A549 (cell line): ENCODE measurements around the gene PRUNE2. TPM values are rescaled to one million over a fixed set of nuclear protein-coding genes. Genes with fewer than 3 reads are reported as not detected.

ENCODE experiments used
- ATAC-seq, 2 experiments: fragments of 200-7000 bp in 1 of 2; fragments of >200 bp in 1 of 2; cut with Nextera tagmentation in 1 of 2; cut with Tn5 transposase in 1 of 2; 3 replicates each; pipeline versions ENCODE4 v1.8.0 to v1.9.1; 2018 to 2020; ENCODE audit warnings: mild to moderate bottlenecking in 1 of 2, moderate library complexity in 1 of 2
- CTCF ChIA-PET: fragments of 300-600 bp; sonication (Branson Sonifier 250); formaldehyde crosslinking; extraction: SDS; loops from one replicate; lab custom pipeline; 2021; ENCODE audit warnings: antibody characterized with exemption, inconsistent platforms; lab: Yijun Ruan, JAX
- POLR2A ChIA-PET: fragments of 350-600 bp; formaldehyde crosslinking; extraction: SDS; loops from one replicate; lab custom pipeline; 2021; ENCODE audit warnings: antibody characterized with exemption, inconsistent platforms; lab: Yijun Ruan, JAX
- DNase-seq, 2 experiments: peaks; one replicate each; pipeline versions ENCODE4 v3.0.0 to v3.0.0-alpha.2; 2011 to 2016; ENCODE audit warnings: low read depth in 1 of 2, low spot score in 1 of 2
- FAIRE-seq: peaks from 2 replicates; lab custom pipeline; 2011; peaks lifted over from hg19 to GRCh38; lab: Jason Lieb, UNC
- H3K27ac ChIP-seq, 2 experiments: fragments of >200 bp; sonication (Bioruptor Twin); formaldehyde crosslinking; 3 replicates each; pipeline ENCODE4 v1.5.1; 2016 to 2017
- H3K4me1 ChIP-seq: fragments of >200 bp; sonication (Bioruptor Twin); formaldehyde crosslinking; 3 replicates; pipeline ENCODE4 v1.6.1; 2016
- H3K4me2 ChIP-seq: fragments of >200 bp; sonication (Bioruptor Twin); formaldehyde crosslinking; 3 replicates; pipeline ENCODE4 v1.6.1; 2016
- H3K4me3 ChIP-seq: fragments of >200 bp; sonication (Bioruptor Twin); formaldehyde crosslinking; 3 replicates; pipeline ENCODE4 v1.5.1; 2016
- H3K9me3 ChIP-seq: fragments of >200 bp; sonication (Bioruptor Twin); formaldehyde crosslinking; 3 replicates; pipeline ENCODE4 v1.6.1; 2016
- CBX2 ChIP-seq: fragments of 200-600 bp; sonication (generic); IDR thresholded peaks from 2 replicates; pipeline ENCODE4 v1.6.1; 2016; ENCODE audit warnings: low read depth, mild to moderate bottlenecking, borderline replicate concordance
- CHD4 ChIP-seq: fragments of 200-600 bp; sonication (generic); IDR thresholded peaks from 2 replicates; pipeline ENCODE4 v1.6.1; 2016; ENCODE audit warnings: antibody characterized with exemption, mild to moderate bottlenecking, borderline replicate concordance
- ESRRA ChIP-seq: fragments of 150-350 bp; IDR thresholded peaks from 2 replicates; pipeline ENCODE4 v1.6.1; 2014; ENCODE audit warnings: mild to moderate bottlenecking, low read length, borderline replicate concordance
- FOSB ChIP-seq: fragments of 250-450 bp; sonication (Bioruptor Pico); IDR thresholded peaks from 2 replicates; pipeline ENCODE4 v1.5.0; 2020; ENCODE audit warnings: mild to moderate bottlenecking, moderate library complexity
- HOXA7 ChIP-seq: fragments of 250-450 bp; sonication (Bioruptor Pico); IDR thresholded peaks from 2 replicates; pipeline ENCODE4 v1.5.0; 2020; ENCODE audit warnings: mild to moderate bottlenecking, moderate library complexity
- KDM1A ChIP-seq: fragments of 200-600 bp; sonication (generic); IDR thresholded peaks from 2 replicates; pipeline ENCODE4 v1.6.1; 2016; ENCODE audit warnings: low read depth, mild to moderate bottlenecking
- MAFK ChIP-seq: fragments of 450-650 bp; IDR thresholded peaks from 2 replicates; pipeline ENCODE4 v1.6.1; 2014; ENCODE audit not compliant: partially characterized antibody
- MAZ ChIP-seq: fragments of 150-350 bp; IDR thresholded peaks from 2 replicates; pipeline ENCODE4 v1.6.1; 2014; ENCODE audit warnings: antibody characterized with exemption, low read depth, low read length, borderline replicate concordance
- MYC ChIP-seq: IDR thresholded peaks from 2 replicates; pipeline ENCODE4 v1.6.1; 2012; ENCODE audit warnings: mild to moderate bottlenecking, inconsistent platforms, low read length, improper control_type of control experiment, borderline replicate concordance
- RARB ChIP-seq: fragments of 250-450 bp; sonication (Bioruptor Pico); IDR thresholded peaks from 2 replicates; pipeline ENCODE4 v1.8.0; 2021; ENCODE audit warnings: mild to moderate bottlenecking, moderate library complexity
- RFX5 ChIP-seq: fragments of 450-650 bp; IDR thresholded peaks from 2 replicates; pipeline ENCODE4 v1.7.1; 2014; ENCODE audit warnings: antibody characterized with exemption, mild to moderate bottlenecking, moderate library complexity
- RNF2 ChIP-seq: fragments of 200-600 bp; sonication (generic); IDR thresholded peaks from 2 replicates; pipeline ENCODE4 v1.6.1; 2016; ENCODE audit warnings: low read depth, mild to moderate bottlenecking, antibody characterized with exemption, moderate library complexity, borderline replicate concordance
- ZC3H11A ChIP-seq: fragments of 450-650 bp; IDR thresholded peaks from 2 replicates; pipeline ENCODE4 v1.6.1; 2014; ENCODE audit warnings: antibody characterized with exemption, mild to moderate bottlenecking
- ZFP36 ChIP-seq: fragments of 450-650 bp; IDR thresholded peaks from 2 replicates; pipeline ENCODE4 v1.6.1; 2014; ENCODE audit warnings: borderline replicate concordance; ENCODE audit not compliant: partially characterized antibody
- ZNF302 ChIP-seq: fragments of 250-450 bp; sonication (Bioruptor Pico); IDR thresholded peaks from 2 replicates; pipeline ENCODE4 v1.9.0; 2021; ENCODE audit warnings: inconsistent platforms, mild to moderate bottlenecking, moderate library complexity
- WGBS: methylation state at CpG from one replicate; pipeline ENCODE4 v1.1.6; 2017; ENCODE audit errors: missing lambda C conversion rate; 5-methylcytosine and 5-hydroxymethylcytosine counted together
- polyA plus RNA-seq, 4 experiments: library from polyadenylated mRNA; depleted of rRNA in 3 of 4; stranded (reverse); fragments of >200 nt; fragmentation: RNase III in 1 of 4; extraction: RNeasy Plus Mini Kit Qiagen cat#74134 plus additional on column Dnase treatment in 1 of 4; gene quantifications; 2 replicates in 3 of 4; 3 replicates in 1 of 4; pipeline ENCODE4 v1.2.3, GENCODE V29; 2011 to 2017
- TF ChIP-seq, protein P1 (sequence below): fragments of 150-350 bp; IDR thresholded peaks from 2 replicates; pipeline ENCODE4 v1.6.1; 2014; ENCODE audit warnings: low read depth, mild to moderate bottlenecking, low read length
- TF ChIP-seq, protein P2 (sequence below): fragments of 250-450 bp; sonication (Bioruptor Pico); IDR thresholded peaks from 2 replicates; pipeline ENCODE4 v1.5.0; 2020; ENCODE audit warnings: low read depth, mild to moderate bottlenecking, moderate library complexity
- TF ChIP-seq, protein P3 (sequence below): fragments of >200 bp; sonication (Bioruptor Twin); formaldehyde crosslinking; IDR thresholded peaks from 3 replicates; pipeline ENCODE4 v1.5.1; 2016

The PRUNE2 gene
- polyA plus RNA-seq, 2 of the 4 experiments (the other 2 are of a cell fraction): 0.04 TPM; not detected in 1

DNA sequence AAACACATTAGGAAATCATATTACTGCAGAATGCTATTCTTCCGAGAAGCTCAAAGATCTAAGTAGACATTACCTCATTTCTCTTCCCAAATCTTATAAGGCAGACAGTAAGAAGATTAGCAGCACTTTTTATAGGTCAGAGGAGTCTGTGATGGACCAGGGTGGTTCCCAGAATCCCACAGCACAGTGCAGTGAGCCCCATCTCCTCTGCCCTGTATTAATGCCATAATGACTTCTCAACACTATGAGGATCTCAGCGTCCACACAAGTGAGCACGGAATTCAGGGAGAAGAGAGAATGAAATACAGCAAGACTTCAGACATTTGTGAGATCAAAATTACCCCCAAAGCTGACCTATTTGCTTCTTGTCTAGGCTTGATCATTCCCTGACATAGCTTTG lies 49.9 kb downstream of the PRUNE2 start:
- H3K4me2 ChIP-seq: no peak overlapping the region
- CTCF ChIA-PET: interaction anchor here (1.5 to 1.6 kb wide), 2 partner anchors 31 to 46 kb away, joined by 3 to 4 read pairs; no protein-coding TSS in a partner anchor
- ATAC-seq: no peak
- WGBS: 80% methylated on average over 3 of the region's 3 CpGs
- H3K27ac ChIP-seq: no peak overlapping the region
- POLR2A ChIA-PET: no interaction called here
- H3K9me3 ChIP-seq: no peaks in the 10 kb centered on the region
- no peak for TF ChIP-seq CHD4
- H3K4me1 ChIP-seq: no peaks in the 10 kb centered on the region
- no peak for DNase-seq
- H3K4me3 ChIP-seq: no peak overlapping the region
- no peak for FAIRE-seq

DNA sequence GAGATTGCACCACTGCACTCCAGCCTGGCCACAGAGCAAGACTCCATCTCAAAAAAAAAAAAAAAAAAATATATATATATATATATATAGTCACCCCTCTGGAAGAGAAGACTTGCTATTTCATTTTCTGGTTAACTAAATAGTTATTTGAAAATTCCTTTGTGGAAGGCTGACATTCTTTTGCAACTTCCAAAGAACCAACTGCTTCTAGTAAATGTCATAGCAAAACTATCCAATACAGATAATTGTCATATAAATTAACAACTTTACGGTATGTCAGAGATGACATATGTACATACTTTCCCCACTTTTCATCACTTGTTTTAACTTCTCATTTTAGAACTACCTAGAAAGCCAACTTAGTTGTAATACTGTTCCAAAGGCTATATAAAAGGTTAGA lies 50.9 kb downstream of the PRUNE2 start:
- H3K4me3 ChIP-seq: no peak overlapping the region
- 88% methylated on average over 1 of the region's 1 CpG for WGBS
- no peak for TF ChIP-seq ZNF302 (CRISPR knock-in tag)
- no peak for TF ChIP-seq RARB (CRISPR knock-in tag)
- TF ChIP-seq MAZ: no peak
- TF ChIP-seq MYC: no peak
- TF ChIP-seq, protein P1, sequence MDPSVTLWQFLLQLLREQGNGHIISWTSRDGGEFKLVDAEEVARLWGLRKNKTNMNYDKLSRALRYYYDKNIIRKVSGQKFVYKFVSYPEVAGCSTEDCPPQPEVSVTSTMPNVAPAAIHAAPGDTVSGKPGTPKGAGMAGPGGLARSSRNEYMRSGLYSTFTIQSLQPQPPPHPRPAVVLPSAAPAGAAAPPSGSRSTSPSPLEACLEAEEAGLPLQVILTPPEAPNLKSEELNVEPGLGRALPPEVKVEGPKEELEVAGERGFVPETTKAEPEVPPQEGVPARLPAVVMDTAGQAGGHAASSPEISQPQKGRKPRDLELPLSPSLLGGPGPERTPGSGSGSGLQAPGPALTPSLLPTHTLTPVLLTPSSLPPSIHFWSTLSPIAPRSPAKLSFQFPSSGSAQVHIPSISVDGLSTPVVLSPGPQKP: no peak
- TF ChIP-seq RNF2: no peak
- TF ChIP-seq FOSB (CRISPR knock-in tag): no peak
- TF ChIP-seq HOXA7 (CRISPR knock-in tag): no peak
- no peak for TF ChIP-seq ZC3H11A
- TF ChIP-seq KDM1A: no peak
- TF ChIP-seq, all 56 proteins: peak for 0
- ChIA-PET CTCF (no interaction called here), POLR2A (no interaction called here)
- no peaks in the 10 kb centered on the region for H3K4me1 ChIP-seq
- H3K4me2 ChIP-seq: no peak overlapping the region
- DNase-seq: no peak
- FAIRE-seq: no peak
- ATAC-seq: no peak
- H3K9me3 ChIP-seq: no peaks in the 10 kb centered on the region
- no peak overlapping the region for H3K27ac ChIP-seq

DNA sequence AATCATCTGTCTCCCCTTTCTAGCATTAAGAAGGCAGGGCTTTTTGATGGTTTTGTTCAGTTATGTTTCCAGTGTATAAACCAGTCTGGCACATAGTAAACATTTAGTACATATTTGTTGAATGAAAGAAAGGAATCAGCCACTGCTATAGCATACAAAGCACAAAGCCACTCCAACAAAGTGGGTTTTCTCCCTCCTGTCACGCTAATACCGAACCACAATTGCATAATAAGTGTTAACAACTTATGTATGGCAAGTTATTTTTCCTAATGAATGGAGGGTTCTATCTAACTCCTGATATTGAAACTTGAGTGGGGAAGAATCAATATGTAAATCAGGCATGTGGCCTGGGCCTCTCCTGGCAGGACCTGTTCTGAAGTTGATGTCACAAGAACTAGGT lies 53.9 kb downstream of the PRUNE2 start:
- no peaks in the 10 kb centered on the region for H3K9me3 ChIP-seq
- H3K4me1 ChIP-seq: no peaks in the 10 kb centered on the region
- 40% methylated on average over 2 of the region's 2 CpGs for WGBS
- no peak for ATAC-seq
- no peak overlapping the region for H3K4me2 ChIP-seq
- DNase-seq: no peak
- POLR2A ChIA-PET: no interaction called here
- H3K4me3 ChIP-seq: no peak overlapping the region
- no peak for FAIRE-seq
- TF ChIP-seq ZFP36 (no peak), KDM1A (no peak), CHD4 (no peak), ESRRA (no peak), MAZ (no peak), RFX5 (no peak), CBX2 (no peak), MAFK (no peak)
- TF ChIP-seq, protein P2, sequence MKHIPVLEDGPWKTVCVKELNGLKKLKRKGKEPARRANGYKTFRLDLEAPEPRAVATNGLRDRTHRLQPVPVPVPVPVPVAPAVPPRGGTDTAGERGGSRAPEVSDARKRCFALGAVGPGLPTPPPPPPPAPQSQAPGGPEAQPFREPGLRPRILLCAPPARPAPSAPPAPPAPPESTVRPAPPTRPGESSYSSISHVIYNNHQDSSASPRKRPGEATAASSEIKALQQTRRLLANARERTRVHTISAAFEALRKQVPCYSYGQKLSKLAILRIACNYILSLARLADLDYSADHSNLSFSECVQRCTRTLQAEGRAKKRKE (CRISPR knock-in tag): no peak
- TF ChIP-seq, protein P3, sequence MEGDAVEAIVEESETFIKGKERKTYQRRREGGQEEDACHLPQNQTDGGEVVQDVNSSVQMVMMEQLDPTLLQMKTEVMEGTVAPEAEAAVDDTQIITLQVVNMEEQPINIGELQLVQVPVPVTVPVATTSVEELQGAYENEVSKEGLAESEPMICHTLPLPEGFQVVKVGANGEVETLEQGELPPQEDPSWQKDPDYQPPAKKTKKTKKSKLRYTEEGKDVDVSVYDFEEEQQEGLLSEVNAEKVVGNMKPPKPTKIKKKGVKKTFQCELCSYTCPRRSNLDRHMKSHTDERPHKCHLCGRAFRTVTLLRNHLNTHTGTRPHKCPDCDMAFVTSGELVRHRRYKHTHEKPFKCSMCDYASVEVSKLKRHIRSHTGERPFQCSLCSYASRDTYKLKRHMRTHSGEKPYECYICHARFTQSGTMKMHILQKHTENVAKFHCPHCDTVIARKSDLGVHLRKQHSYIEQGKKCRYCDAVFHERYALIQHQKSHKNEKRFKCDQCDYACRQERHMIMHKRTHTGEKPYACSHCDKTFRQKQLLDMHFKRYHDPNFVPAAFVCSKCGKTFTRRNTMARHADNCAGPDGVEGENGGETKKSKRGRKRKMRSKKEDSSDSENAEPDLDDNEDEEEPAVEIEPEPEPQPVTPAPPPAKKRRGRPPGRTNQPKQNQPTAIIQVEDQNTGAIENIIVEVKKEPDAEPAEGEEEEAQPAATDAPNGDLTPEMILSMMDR: no peak
- no peak overlapping the region for H3K27ac ChIP-seq
- CTCF ChIA-PET: no interaction called here
